Ovary (tissue), 3 donors: ENCODE data around the gene CD1E.

Experiments
- EP300 ChIP-seq: sonication (generic); formaldehyde crosslinking; IDR thresholded peaks from one replicate; pipeline ENCODE4 v1.6.1; 2017; ENCODE audit warnings: antibody characterized with exemption
- POLR2A ChIP-seq: fragments of 450-650 bp; IDR thresholded peaks from one replicate; pipeline ENCODE4 v1.6.1; 2017; ENCODE audit warnings: antibody characterized with exemption, mild to moderate bottlenecking, moderate library complexity
- TF ChIP-seq, protein P1 (sequence below), 3 donors: fragments of 450-650 bp in 2 of 3; fragments of 200-600 bp in 1 of 3; IDR thresholded peaks; one replicate each; pipeline versions ENCODE4 v1.5.1 to v1.8.0; 2016 to 2022; ENCODE audit warnings: antibody characterized with exemption in 3 of 3, mild to moderate bottlenecking in 1 of 3
- donor health status: DM: no; HTN: no; CAD: no.

DNA sequence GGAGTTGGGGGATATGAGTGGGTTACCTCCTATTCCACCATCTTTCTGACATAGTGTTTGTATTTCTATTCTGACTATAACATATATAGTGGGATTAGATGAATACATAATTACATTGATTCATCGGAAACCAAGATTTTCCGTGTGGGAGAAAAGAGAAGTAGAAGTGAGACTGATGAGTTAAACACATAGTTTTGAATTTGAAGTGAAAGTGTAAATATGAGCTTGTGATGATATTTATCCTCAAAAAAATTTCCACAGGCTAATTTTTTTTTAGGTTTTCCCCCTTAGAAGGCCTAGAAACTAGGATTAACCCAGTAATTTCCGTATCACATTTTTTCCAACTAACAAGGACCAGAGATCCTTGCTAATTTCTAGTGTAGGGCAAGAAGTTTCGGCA, 29.3 kb upstream of the CD1E start:
- TF ChIP-seq, protein P1, sequence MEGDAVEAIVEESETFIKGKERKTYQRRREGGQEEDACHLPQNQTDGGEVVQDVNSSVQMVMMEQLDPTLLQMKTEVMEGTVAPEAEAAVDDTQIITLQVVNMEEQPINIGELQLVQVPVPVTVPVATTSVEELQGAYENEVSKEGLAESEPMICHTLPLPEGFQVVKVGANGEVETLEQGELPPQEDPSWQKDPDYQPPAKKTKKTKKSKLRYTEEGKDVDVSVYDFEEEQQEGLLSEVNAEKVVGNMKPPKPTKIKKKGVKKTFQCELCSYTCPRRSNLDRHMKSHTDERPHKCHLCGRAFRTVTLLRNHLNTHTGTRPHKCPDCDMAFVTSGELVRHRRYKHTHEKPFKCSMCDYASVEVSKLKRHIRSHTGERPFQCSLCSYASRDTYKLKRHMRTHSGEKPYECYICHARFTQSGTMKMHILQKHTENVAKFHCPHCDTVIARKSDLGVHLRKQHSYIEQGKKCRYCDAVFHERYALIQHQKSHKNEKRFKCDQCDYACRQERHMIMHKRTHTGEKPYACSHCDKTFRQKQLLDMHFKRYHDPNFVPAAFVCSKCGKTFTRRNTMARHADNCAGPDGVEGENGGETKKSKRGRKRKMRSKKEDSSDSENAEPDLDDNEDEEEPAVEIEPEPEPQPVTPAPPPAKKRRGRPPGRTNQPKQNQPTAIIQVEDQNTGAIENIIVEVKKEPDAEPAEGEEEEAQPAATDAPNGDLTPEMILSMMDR (IDR thresholded peaks at IDR 0.05): no peak
- TF ChIP-seq POLR2A: no peak
- no peak for TF ChIP-seq EP300
